Measurements from ENCODE around the gene MAPK12.

The MAPK12 gene

GRCh38 chr22:50305923-50306566 is 44.6 kb upstream of the MAPK12 start:
- ATAC-seq (ENCODE audit: low read depth) (peak; percentile 63), DNase-seq (ENCODE audit: low spot score) (peak; percentile 99)
- Histone ChIP-seq H3K27me3 (ENCODE audit: insufficient read depth, poor library complexity, severe bottlenecking) (no peaks in the 10 kb centered on the region), H3K27ac (ENCODE audit: poor library complexity, severe bottlenecking) (peak overlapping the region; percentile 99), H3K9me3 (ENCODE audit: severe bottlenecking) (no peaks in the 10 kb centered on the region), H3K4me3 (ENCODE audit: severe bottlenecking) (peak overlapping the region; percentile 94), H3K4me1 (ENCODE audit: insufficient read depth, poor library complexity, severe bottlenecking) (peaks cover 44% of the 10 kb centered on the region), H3K36me3 (ENCODE audit: low read depth) (peaks cover 10% of the 10 kb centered on the region)
- TF ChIP-seq, protein P1, sequence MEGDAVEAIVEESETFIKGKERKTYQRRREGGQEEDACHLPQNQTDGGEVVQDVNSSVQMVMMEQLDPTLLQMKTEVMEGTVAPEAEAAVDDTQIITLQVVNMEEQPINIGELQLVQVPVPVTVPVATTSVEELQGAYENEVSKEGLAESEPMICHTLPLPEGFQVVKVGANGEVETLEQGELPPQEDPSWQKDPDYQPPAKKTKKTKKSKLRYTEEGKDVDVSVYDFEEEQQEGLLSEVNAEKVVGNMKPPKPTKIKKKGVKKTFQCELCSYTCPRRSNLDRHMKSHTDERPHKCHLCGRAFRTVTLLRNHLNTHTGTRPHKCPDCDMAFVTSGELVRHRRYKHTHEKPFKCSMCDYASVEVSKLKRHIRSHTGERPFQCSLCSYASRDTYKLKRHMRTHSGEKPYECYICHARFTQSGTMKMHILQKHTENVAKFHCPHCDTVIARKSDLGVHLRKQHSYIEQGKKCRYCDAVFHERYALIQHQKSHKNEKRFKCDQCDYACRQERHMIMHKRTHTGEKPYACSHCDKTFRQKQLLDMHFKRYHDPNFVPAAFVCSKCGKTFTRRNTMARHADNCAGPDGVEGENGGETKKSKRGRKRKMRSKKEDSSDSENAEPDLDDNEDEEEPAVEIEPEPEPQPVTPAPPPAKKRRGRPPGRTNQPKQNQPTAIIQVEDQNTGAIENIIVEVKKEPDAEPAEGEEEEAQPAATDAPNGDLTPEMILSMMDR (IDR thresholded peaks at IDR 0.05; ENCODE audit: poor library complexity, severe bottlenecking) = no peak

- Histone ChIP-seq H3K36me3 (ENCODE audit: low read depth) (peaks cover 15% of the 10 kb centered on the region), H3K27me3 (ENCODE audit: insufficient read depth, poor library complexity, severe bottlenecking) (no peaks in the 10 kb centered on the region), H3K4me1 (ENCODE audit: insufficient read depth, poor library complexity, severe bottlenecking) (peaks cover 50% of the 10 kb centered on the region), H3K9me3 (ENCODE audit: severe bottlenecking) (no peaks in the 10 kb centered on the region), H3K4me3 (ENCODE audit: severe bottlenecking) (peak overlapping the region; percentile 94), H3K27ac (ENCODE audit: poor library complexity, severe bottlenecking) (peak overlapping the region; percentile 99)
- DNase-seq (ENCODE audit: low spot score) = no peak
- TF ChIP-seq, protein P1 (IDR thresholded peaks at IDR 0.05; ENCODE audit: poor library complexity, severe bottlenecking) = no peak
- peak; percentile 22 for ATAC-seq (ENCODE audit: low read depth)
These were observed 44.0 kb upstream of the MAPK12 start for GRCh38 chr22:50305393-50305922.

DNA sequence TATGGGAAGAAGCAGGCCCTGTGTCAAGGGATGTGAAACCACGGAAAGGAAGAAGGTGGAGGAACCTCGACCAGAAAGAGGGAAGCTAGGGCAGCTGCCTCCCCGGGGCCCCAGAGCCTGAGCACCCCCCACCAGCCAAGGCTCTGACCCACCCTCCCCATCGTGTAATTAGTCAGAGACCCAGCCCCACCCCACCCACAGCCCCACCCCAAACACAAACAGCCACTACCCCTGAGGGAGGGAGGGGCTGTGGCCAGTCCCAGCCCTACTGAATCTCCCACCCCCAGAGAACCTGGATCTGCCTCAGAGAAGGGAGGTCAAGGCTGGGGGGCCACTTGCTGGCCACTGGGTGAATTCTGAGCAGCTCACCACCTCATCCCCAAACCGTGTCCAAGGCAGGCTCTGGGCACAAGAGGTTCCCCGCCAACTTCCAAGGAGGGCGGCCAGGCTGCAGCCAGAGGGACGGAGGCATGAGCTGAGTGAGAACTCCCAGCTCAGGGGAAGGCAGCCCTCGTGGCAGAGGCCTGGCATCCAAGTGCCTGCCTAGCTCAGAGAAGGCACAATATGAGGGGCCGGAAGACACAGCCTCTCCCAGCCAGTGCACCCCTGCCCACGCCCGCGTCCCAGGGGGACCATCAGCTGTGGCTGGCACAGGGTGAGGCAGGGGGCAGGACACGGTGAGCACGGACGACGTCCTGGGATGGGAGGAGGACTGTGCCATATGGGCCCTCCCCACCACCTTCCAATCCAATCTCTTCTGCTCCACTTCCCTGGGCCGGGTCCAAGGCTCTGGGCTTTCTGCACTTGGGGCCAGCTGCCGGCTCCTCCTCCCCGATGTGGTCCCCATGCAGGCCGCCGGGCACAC is 43.3 kb upstream of the MAPK12 start:
- Histone ChIP-seq H3K36me3 (ENCODE audit: low read depth) (peaks cover 15% of the 10 kb centered on the region), H3K27ac (ENCODE audit: poor library complexity, severe bottlenecking) (peak overlapping the region; percentile 99), H3K9me3 (ENCODE audit: severe bottlenecking) (no peaks in the 10 kb centered on the region), H3K4me1 (ENCODE audit: insufficient read depth, poor library complexity, severe bottlenecking) (peaks cover 50% of the 10 kb centered on the region), H3K27me3 (ENCODE audit: insufficient read depth, poor library complexity, severe bottlenecking) (no peaks in the 10 kb centered on the region), H3K4me3 (ENCODE audit: severe bottlenecking) (peak overlapping the region; percentile 94)
- peak; percentile 21 for ATAC-seq (ENCODE audit: low read depth)
- no peak for DNase-seq (ENCODE audit: low spot score)
- TF ChIP-seq, protein P1 (IDR thresholded peaks at IDR 0.05; ENCODE audit: poor library complexity, severe bottlenecking) = no peak

DNA sequence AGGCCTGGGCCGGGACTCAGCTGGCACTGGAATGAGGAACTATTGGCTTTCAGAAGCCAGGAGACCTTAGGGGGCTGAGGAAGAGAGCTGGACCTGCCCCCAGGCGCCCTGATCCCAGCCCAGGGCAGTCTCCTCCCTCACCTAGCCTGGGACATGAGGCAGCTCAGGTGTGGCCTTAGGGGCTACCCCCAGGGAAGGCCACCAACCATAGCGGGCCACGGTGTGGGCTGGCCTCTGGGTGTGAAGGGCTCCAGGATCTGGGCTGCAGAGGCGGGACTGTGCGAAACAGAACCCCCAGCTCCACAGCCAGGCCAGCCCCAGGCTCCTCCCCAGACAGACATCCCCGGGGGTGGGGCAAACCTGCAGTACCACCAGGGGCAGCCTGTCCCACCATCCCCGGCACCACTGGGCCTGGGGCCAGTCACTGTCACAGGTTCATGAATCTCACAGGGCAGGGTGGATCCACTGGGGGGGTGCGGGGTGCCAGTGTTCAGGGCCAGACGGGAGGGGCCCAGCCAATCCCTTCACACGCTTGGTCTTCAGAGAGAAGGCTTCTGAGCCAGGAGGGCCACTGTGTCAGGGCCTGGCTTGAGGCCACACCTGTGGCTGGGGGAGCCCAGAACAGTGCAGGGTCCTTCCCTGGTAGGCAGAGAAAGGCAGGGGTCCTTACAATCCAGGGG is 42.5 kb upstream of the MAPK12 start:
- H3K9me3 ChIP-seq (ENCODE audit: severe bottlenecking) = no peaks in the 10 kb centered on the region
- DNase-seq (ENCODE audit: low spot score) (no peak), ATAC-seq (ENCODE audit: low read depth) (peak; percentile 28)
- H3K4me3 ChIP-seq (ENCODE audit: severe bottlenecking) = no peak overlapping the region
- TF ChIP-seq, protein P1 (IDR thresholded peaks at IDR 0.05; ENCODE audit: poor library complexity, severe bottlenecking) = no peak
- H3K27ac ChIP-seq (ENCODE audit: poor library complexity, severe bottlenecking) = peak overlapping the region; percentile 99
- H3K36me3 ChIP-seq (ENCODE audit: low read depth) = peaks cover 15% of the 10 kb centered on the region
- H3K4me1 ChIP-seq (ENCODE audit: insufficient read depth, poor library complexity, severe bottlenecking) = peaks cover 50% of the 10 kb centered on the region
- no peaks in the 10 kb centered on the region for H3K27me3 ChIP-seq (ENCODE audit: insufficient read depth, poor library complexity, severe bottlenecking)
